ENCODE data around the gene ATP6V1G2. TPM values are rescaled to one million over a fixed set of nuclear protein-coding genes. Genes with fewer than 3 reads are reported as not detected.

Gene ATP6V1G2
- polyA plus RNA-seq, 1 donor from 2014 or later: 56.7 TPM

DNA sequence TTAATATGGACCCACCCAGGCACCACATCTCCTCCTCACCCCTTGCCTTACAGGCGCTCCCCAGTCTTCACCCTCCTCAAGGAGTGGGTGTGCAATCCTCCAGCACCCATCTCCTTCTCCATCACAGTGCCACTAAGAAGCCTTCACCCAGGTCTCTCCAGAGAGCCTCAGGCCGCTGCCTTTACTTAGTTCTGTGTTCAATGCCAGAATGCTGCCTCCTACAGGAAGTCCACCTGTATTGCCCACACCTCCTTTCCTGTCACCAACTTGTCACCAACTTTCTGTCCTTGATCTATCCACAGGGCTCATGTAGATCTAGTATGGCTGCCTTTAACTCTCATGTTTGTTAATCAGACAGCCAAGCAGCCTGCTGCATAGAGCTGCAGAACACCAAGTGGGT lies 39.1 kb upstream of the ATP6V1G2 start:
- Histone ChIP-seq H2AFZ (ENCODE audit: low read depth, low read length) (no peak overlapping the region), H4K20me1 (ENCODE audit: insufficient read depth) (no peaks in the 10 kb centered on the region), H3K79me2 (replicated peaks; ENCODE audit: insufficient read depth, low read length) (no peaks in the 10 kb centered on the region), H3K27me3 (ENCODE audit: insufficient read depth, low read depth, low read length) (peaks cover 14% of the 10 kb centered on the region), H3K9ac (ENCODE audit: low read length) (no peak overlapping the region), H3K4me3 (ENCODE audit: low read length) (no peak overlapping the region), H3K27ac (ENCODE audit: low read length) (no peak overlapping the region), H3K4me2 (ENCODE audit: low read length) (no peak overlapping the region), H3K9me2 (ENCODE audit: insufficient read depth, low read length) (no peaks in the 10 kb centered on the region), H3F3A (ENCODE audit: insufficient read depth, low read length, poor library complexity, severe bottlenecking) (no peaks in the 10 kb centered on the region), H3K36me3 (ENCODE audit: insufficient read depth, low read length) (no peaks in the 10 kb centered on the region), H3K9me3 (ENCODE audit: low read length) (no peaks in the 10 kb centered on the region)
- no peak for TF ChIP-seq RAD21 (conservative IDR thresholded peaks at IDR 0.05)
- TF ChIP-seq EP300 (conservative IDR thresholded peaks at IDR 0.05; ENCODE audit: poor library complexity, severe bottlenecking): no peak

DNA sequence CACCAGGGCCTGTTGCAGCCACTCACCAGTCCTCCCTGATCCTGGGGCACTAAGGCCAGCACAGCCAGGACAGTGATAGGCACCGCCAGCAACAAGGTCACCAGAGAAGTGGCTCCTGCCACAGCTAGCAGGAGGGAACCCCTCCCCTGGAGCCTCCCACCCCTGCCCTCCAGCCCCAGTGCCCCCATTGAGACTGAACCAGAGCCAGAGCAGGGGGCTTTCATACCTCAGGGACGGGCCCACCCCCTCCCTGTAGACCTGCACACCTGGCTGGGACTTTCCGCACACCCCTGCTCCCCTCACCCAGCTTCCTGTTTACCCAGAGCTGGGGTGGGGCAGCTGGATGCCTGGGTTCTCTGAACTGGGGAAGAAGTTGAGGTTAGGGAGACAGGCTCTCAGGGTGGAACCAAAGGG lies 35.8 kb upstream of the ATP6V1G2 start, which contains the start of gene LTB:
Gene LTB, minus strand, starts transcription at position 195 of the 414 bp plus-strand sequence. Its CDS starts 7 bp downstream, at position 188.
- Histone ChIP-seq H3K79me2 (replicated peaks; ENCODE audit: insufficient read depth, low read length) (no peaks in the 10 kb centered on the region), H3F3A (ENCODE audit: insufficient read depth, low read length, poor library complexity, severe bottlenecking) (no peaks in the 10 kb centered on the region), H3K9ac (ENCODE audit: low read length) (peak within 1 kb of the TSS; percentile 61), H3K36me3 (ENCODE audit: insufficient read depth, low read length) (no peaks in the 10 kb centered on the region), H3K9me3 (ENCODE audit: low read length) (no peaks in the 10 kb centered on the region), H2AFZ (ENCODE audit: low read depth, low read length) (peak within 1 kb of the TSS; percentile 54), H3K4me2 (ENCODE audit: low read length) (no peak within 1 kb of the TSS), H3K27ac (ENCODE audit: low read length) (peak within 1 kb of the TSS; percentile 9), H3K27me3 (ENCODE audit: insufficient read depth, low read depth, low read length) (peaks cover 14% of the 10 kb centered on the region), H3K9me2 (ENCODE audit: insufficient read depth, low read length) (no peaks in the 10 kb centered on the region), H3K4me3 (ENCODE audit: low read length) (peak within 1 kb of the TSS; percentile 67), H4K20me1 (ENCODE audit: insufficient read depth) (no peaks in the 10 kb centered on the region)
- no peak for TF ChIP-seq TAF1 (IDR thresholded peaks at IDR 0.05; ENCODE audit: low read depth)

DNA sequence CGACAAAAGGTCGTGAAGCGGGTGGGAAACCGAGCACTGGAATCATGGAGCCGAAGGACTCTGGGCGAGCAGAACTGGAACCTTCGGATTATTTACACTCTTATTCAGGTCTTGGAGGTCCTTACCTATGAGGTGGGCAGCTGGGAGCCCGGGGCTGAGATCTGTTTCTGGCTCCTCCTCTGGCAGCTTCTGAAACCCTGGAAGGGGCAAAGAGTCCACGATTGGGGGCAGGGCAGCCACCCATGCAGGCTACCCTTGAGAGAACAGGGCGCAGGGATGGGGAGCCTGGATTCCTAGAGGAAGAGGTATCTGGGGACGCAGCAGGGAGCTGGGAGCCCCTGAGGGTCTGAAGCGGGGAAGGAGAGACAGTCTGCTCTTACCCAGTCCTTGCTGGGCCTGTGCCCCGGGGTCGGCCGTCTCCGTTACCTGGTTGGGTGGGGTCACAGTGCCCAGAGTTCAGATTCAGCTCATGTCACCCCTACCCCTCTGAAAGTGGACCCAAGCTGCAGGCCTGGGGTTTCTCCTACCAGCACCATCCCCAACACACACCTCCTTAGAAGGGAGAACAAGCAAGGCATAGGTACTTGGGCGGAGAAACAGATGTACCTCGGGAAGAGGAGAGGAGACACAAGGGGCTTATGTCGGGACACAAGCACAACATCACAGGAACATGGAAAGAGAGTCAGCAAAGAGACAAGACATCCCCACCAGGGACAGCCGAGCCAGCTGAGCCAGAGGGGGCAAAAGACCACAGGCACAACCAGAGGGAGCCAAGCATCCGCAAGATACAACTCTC lies 35.2 kb upstream of the ATP6V1G2 start:
- Histone ChIP-seq H3K9me3 (ENCODE audit: low read length) (no peaks in the 10 kb centered on the region), H3K36me3 (ENCODE audit: insufficient read depth, low read length) (no peaks in the 10 kb centered on the region), H3F3A (ENCODE audit: insufficient read depth, low read length, poor library complexity, severe bottlenecking) (no peaks in the 10 kb centered on the region), H3K9ac (ENCODE audit: low read length) (peak overlapping the region; percentile 61), H3K9me2 (ENCODE audit: insufficient read depth, low read length) (no peaks in the 10 kb centered on the region), H3K79me2 (replicated peaks; ENCODE audit: insufficient read depth, low read length) (no peaks in the 10 kb centered on the region), H4K20me1 (ENCODE audit: insufficient read depth) (no peaks in the 10 kb centered on the region), H3K27me3 (ENCODE audit: insufficient read depth, low read depth, low read length) (peaks cover 14% of the 10 kb centered on the region), H3K4me2 (ENCODE audit: low read length) (no peak overlapping the region), H3K4me3 (ENCODE audit: low read length) (peak overlapping the region; percentile 67), H3K27ac (ENCODE audit: low read length) (peak overlapping the region; percentile 9), H2AFZ (ENCODE audit: low read depth, low read length) (peak overlapping the region; percentile 54)
- TF ChIP-seq, protein P1, sequence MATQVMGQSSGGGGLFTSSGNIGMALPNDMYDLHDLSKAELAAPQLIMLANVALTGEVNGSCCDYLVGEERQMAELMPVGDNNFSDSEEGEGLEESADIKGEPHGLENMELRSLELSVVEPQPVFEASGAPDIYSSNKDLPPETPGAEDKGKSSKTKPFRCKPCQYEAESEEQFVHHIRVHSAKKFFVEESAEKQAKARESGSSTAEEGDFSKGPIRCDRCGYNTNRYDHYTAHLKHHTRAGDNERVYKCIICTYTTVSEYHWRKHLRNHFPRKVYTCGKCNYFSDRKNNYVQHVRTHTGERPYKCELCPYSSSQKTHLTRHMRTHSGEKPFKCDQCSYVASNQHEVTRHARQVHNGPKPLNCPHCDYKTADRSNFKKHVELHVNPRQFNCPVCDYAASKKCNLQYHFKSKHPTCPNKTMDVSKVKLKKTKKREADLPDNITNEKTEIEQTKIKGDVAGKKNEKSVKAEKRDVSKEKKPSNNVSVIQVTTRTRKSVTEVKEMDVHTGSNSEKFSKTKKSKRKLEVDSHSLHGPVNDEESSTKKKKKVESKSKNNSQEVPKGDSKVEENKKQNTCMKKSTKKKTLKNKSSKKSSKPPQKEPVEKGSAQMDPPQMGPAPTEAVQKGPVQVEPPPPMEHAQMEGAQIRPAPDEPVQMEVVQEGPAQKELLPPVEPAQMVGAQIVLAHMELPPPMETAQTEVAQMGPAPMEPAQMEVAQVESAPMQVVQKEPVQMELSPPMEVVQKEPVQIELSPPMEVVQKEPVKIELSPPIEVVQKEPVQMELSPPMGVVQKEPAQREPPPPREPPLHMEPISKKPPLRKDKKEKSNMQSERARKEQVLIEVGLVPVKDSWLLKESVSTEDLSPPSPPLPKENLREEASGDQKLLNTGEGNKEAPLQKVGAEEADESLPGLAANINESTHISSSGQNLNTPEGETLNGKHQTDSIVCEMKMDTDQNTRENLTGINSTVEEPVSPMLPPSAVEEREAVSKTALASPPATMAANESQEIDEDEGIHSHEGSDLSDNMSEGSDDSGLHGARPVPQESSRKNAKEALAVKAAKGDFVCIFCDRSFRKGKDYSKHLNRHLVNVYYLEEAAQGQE (IDR thresholded peaks at IDR 0.05; ENCODE audit: borderline replicate concordance): no peak
- TF ChIP-seq POLR2AphosphoS5 (IDR thresholded peaks at IDR 0.05) (no peak), RAD21 (conservative IDR thresholded peaks at IDR 0.05) (no peak), TAF1 (IDR thresholded peaks at IDR 0.05; ENCODE audit: low read depth) (no peak), EZH2 (IDR thresholded peaks at IDR 0.05; ENCODE audit: borderline replicate concordance, insufficient read depth, low read length, poor library complexity, severe bottlenecking) (no peak), EP300 (conservative IDR thresholded peaks at IDR 0.05; ENCODE audit: poor library complexity, severe bottlenecking) (no peak), MXI1 (conservative IDR thresholded peaks at IDR 0.05; ENCODE audit: poor library complexity, severe bottlenecking) (no peak), CTCF (IDR thresholded peaks at IDR 0.05; ENCODE audit: poor library complexity, severe bottlenecking) (no peak), SMC3 (conservative IDR thresholded peaks at IDR 0.05; ENCODE audit: poor library complexity) (no peak)

All from neural cell (in vitro differentiated cells).